Gastroesophageal sphincter (tissue), 3 donors: Measurements from ENCODE around the gene IKZF3.

Experiments
- CTCF ChIP-seq, 4 experiments: fragments of 200-600 bp in 2 of 4; fragments of 450-650 bp in 2 of 4; sonication (generic) in 1 of 4; IDR thresholded peaks; one replicate each; pipeline ENCODE4 v1.5.1; 2017 to 2019; ENCODE audit warnings: antibody characterized with exemption in 4 of 4, mild to moderate bottlenecking in 2 of 4, moderate library complexity in 2 of 4
- EP300 ChIP-seq: sonication (generic); formaldehyde crosslinking; IDR thresholded peaks from one replicate; pipeline ENCODE4 v1.6.1; 2017; ENCODE audit warnings: antibody characterized with exemption, mild to moderate bottlenecking
- POLR2A ChIP-seq, 2 donors: fragments of 450-650 bp; IDR thresholded peaks; one replicate each; pipeline ENCODE4 v1.6.1; 2017; ENCODE audit warnings: antibody characterized with exemption in 2 of 2, mild to moderate bottlenecking in 2 of 2, moderate library complexity in 1 of 2
- POLR2AphosphoS5 ChIP-seq: sonication (generic); formaldehyde crosslinking; IDR thresholded peaks from one replicate; pipeline ENCODE4 v1.6.1; 2017; ENCODE audit warnings: antibody characterized with exemption

- no peak for TF ChIP-seq POLR2A (IDR thresholded peaks at IDR 0.05)
- TF ChIP-seq CTCF (IDR thresholded peaks at IDR 0.05): no peak
- TF ChIP-seq POLR2AphosphoS5: no peak
- no peak for TF ChIP-seq EP300
These were observed 32.5 kb downstream of the IKZF3 start for GRCh38 chr17:39831588-39831987.
